ENCODE measurements around the gene MBOAT1. TPM values are rescaled to one million over a fixed set of nuclear protein-coding genes. Genes with fewer than 3 reads are reported as not detected.
A peak's percentile ranks its signal among the peaks of the same experiment; 100 is the strongest.

MBOAT1 gene
- total and polyA plus RNA-seq, 8 donors, result 2.7 to 21.3 (median 4.6) TPM

DNA sequence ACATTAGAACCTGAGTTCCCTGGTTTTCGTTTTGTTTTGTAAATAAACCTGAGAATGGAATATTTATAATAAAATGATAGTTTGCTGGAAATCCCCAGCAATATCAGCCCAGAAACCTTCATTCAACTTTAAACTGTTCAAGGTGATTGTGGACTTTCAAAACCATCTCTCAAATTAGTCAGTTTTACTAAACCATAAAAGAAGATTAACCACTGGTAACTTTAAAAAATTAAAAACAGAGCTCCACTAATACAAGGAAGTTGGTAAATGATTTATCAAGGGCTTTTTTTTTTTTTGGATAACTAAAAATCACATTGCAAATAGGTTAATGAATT, 10.0 kb downstream of the MBOAT1 start:
- ATAC-seq, result peak; percentile 6 to 38 (median 30)
- 5 to 12% methylated on average over 1 of the region's 1 CpG for WGBS, 2 donors
- FAIRE-seq, result no peak

DNA sequence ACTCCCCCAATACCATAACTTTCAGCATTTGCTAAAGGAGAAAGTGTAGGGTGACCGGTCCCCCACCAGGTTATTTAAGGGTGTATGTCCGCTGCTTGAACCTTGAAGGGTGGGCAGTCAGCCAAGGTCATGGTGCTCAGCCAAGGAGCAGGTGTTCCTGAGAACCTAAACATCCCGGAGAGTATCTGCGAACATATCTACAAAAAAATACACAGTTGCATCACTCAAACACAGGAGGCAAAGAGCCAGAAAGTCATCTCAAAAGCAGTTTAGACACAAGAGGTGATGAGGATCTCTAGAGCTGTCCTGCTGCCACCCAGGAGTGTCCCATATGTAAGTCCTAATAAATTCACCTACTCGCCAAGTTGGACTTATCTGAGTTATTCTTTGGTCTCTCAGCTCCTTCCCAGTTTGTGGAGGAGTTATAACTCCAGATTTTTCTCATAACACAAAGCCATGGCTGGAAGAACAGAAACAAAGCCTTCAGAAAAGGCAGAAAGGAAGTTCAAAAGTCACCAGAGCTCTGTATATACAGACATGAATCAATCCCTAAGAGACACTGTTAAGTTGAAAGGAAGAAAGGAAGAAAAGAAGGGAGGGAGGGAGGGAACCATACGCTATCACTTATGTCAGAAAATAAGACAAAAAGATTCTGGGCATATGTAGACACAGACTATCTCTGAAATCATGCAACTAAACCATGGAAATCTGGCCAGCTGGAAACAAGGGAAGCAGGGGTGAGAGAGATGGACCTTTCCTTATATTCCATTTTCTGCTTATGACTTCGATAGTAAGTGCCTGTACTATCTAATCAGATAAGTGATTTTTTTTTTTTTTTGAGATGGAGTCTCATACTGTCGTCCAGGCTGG, 11.3 kb downstream of the MBOAT1 start:
- Histone ChIP-seq H3K36me3 (no peaks in the 10 kb centered on the region), H3K27ac (peak overlapping the region in 3 of 4 donors; percentile 30 to 86 (median 75)), H3K4me3 (no peak overlapping the region), H3K4me1 (peaks cover 19 to 34% (median 25%) of the 10 kb centered on the region in 3 donors), H3K27me3 (no peaks in the 10 kb centered on the region), H3K9me3 (no peaks in the 10 kb centered on the region)
- intact Hi-C loops (cut with DNase I), result no loop called here
- WGBS, 2 donors, result 25% methylated on average over 8 of the region's 8 CpGs
- peak in 4 of 6 donors; percentile 42 to 67 (median 46) for DNase-seq
- peak in 3 of 4 donors; percentile 8 to 49 (median 45) for ATAC-seq
- FAIRE-seq, result no peak
- TF ChIP-seq, protein P1, sequence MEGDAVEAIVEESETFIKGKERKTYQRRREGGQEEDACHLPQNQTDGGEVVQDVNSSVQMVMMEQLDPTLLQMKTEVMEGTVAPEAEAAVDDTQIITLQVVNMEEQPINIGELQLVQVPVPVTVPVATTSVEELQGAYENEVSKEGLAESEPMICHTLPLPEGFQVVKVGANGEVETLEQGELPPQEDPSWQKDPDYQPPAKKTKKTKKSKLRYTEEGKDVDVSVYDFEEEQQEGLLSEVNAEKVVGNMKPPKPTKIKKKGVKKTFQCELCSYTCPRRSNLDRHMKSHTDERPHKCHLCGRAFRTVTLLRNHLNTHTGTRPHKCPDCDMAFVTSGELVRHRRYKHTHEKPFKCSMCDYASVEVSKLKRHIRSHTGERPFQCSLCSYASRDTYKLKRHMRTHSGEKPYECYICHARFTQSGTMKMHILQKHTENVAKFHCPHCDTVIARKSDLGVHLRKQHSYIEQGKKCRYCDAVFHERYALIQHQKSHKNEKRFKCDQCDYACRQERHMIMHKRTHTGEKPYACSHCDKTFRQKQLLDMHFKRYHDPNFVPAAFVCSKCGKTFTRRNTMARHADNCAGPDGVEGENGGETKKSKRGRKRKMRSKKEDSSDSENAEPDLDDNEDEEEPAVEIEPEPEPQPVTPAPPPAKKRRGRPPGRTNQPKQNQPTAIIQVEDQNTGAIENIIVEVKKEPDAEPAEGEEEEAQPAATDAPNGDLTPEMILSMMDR (IDR thresholded peaks at IDR 0.05), result no peak

More for the DNA sequence above, 10.0 kb downstream of the MBOAT1 start:
- H3K27me3 ChIP-seq, result no peaks in the 10 kb centered on the region
- no peak for DNase-seq
- peaks cover 19 to 35% (median 25%) of the 10 kb centered on the region in 3 donors for H3K4me1 ChIP-seq
- no peaks in the 10 kb centered on the region for H3K36me3 ChIP-seq
- H3K4me3 ChIP-seq, result no peak overlapping the region
- intact Hi-C loops (cut with DNase I), result no loop called here
- no peaks in the 10 kb centered on the region for H3K9me3 ChIP-seq
- TF ChIP-seq, protein P1 (IDR thresholded peaks at IDR 0.05), result no peak
- H3K27ac ChIP-seq, result peak overlapping the region in 2 of 4 donors; percentile 75 to 86

DNA sequence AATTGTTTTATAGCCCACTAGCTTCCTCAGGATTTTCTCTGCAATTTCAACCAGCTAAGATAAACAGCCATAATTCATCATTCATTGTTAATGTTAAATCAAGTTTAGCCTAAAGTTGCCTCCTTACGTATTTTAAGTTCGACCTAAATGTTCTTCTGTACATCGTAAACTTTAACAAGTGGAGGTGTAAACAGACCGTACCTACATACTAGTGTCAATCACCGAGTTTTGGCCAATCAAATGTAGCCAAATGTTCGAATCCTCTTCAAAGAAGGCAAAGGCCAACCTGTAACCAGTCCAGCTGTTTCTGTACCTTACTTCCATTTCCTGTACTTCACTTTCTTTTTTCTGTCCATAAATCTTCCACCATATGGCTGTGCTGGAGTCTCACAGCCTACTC, 13.5 kb downstream of the MBOAT1 start:
- intact Hi-C loops (cut with DNase I), result no loop called here
- H3K4me1 ChIP-seq, result peaks cover 19 to 34% (median 25%) of the 10 kb centered on the region in 3 donors
- no peak for DNase-seq

DNA sequence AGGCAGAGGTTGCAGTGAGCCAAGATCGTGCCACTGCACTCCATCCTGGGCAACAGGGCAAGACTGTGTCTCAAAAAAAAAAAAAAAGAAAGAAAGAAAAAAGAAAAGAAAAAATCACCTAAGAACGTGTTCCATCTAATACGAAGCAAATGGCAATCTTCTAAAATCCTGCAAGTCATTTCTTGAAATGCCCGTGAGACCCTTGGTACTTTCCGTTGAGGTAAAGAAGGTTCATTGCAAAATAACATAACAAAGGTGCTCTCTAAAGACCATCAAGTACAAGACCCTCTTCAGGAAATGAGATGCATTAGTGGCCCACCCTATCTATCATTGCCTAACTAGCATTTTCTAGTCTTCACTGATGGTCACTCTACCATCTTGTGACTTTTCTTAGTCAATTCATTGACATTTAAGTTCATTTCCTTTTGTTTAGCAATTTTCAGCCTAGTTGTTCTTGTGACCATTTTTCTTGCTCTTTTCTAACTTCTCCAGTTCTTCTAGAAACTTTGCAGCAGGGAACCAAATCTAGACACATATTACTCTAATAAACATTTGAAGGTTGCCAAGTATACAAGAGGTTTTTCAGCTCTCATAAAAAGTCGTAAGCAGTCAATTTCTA, 14.0 kb downstream of the MBOAT1 start:
- intact Hi-C loops (cut with DNase I), result no loop called here
- peak; percentile 91 for FAIRE-seq
- Histone ChIP-seq H3K4me1 (peaks cover 19 to 30% (median 23%) of the 10 kb centered on the region in 3 donors), H3K36me3 (no peaks in the 10 kb centered on the region), H3K9me3 (no peaks in the 10 kb centered on the region), H3K4me3 (no peak overlapping the region), H3K27ac (no peak overlapping the region), H3K27me3 (no peaks in the 10 kb centered on the region)
- TF ChIP-seq, protein P1 (IDR thresholded peaks at IDR 0.05), result no peak
- WGBS, 2 donors, result 91 to 92% methylated on average over 6 of the region's 6 CpGs
- no peak for ATAC-seq
- DNase-seq, result no peak

More for the DNA sequence above, 13.5 kb downstream of the MBOAT1 start:
- no peaks in the 10 kb centered on the region for H3K9me3 ChIP-seq
- TF ChIP-seq, protein P1 (IDR thresholded peaks at IDR 0.05), result no peak
- FAIRE-seq, result no peak
- no peaks in the 10 kb centered on the region for H3K27me3 ChIP-seq
- no peaks in the 10 kb centered on the region for H3K36me3 ChIP-seq
- WGBS, 2 donors, result 59 to 60% methylated on average over 6 of the region's 6 CpGs
- no peak overlapping the region for H3K27ac ChIP-seq
- no peak overlapping the region for H3K4me3 ChIP-seq
- ATAC-seq, result no peak
